PC-9 (cell line): ENCODE data around the gene VWA8.
"Not testable (repeated sequence)": the region's sequence is repeated elsewhere in the genome, so short reads cannot be mapped to it uniquely, and the experiment has no call there.

Experiments
- EZH2 ChIP-seq: fragments of 200-600 bp; sonication (generic); IDR thresholded peaks from 2 replicates; pipeline ENCODE4 v1.8.0; 2017; ENCODE audit warnings: antibody characterized with exemption, low read depth
- TF ChIP-seq, protein P1 (sequence below): fragments of 200-600 bp; sonication (generic); conservative IDR thresholded peaks from 2 replicates; pipeline ENCODE4 v1.6.1; 2017; ENCODE audit warnings: mixed run types, antibody characterized with exemption, mild to moderate bottlenecking, moderate library complexity

DNA sequence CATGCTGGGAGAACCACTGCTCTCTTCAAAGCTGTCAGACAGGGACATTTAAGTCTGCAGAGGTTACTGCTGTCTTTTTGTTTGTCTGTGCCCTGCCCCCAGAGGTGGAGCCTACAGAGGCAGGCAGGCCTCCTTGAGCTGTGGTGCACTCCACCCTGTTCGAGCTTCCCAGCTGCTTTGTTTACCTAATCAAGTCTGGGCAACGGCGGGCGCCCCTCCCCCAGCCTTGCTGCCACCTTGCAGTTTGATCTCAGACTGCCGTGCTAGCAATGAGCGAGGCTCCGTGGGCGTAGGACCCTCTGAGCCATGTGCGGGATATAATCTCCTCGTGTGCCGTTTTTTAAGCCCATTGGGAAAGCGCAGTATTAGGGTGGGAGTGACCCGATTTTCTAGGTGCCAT is 420.7 kb downstream of the VWA8 start:
- TF ChIP-seq, protein P1, sequence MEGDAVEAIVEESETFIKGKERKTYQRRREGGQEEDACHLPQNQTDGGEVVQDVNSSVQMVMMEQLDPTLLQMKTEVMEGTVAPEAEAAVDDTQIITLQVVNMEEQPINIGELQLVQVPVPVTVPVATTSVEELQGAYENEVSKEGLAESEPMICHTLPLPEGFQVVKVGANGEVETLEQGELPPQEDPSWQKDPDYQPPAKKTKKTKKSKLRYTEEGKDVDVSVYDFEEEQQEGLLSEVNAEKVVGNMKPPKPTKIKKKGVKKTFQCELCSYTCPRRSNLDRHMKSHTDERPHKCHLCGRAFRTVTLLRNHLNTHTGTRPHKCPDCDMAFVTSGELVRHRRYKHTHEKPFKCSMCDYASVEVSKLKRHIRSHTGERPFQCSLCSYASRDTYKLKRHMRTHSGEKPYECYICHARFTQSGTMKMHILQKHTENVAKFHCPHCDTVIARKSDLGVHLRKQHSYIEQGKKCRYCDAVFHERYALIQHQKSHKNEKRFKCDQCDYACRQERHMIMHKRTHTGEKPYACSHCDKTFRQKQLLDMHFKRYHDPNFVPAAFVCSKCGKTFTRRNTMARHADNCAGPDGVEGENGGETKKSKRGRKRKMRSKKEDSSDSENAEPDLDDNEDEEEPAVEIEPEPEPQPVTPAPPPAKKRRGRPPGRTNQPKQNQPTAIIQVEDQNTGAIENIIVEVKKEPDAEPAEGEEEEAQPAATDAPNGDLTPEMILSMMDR, result not testable (repeated sequence)
- not testable (repeated sequence) for TF ChIP-seq EZH2
